ENCODE data around the gene CASD1.
A peak's percentile ranks its signal among the peaks of the same experiment; 100 is the strongest.

CASD1 gene

DNA sequence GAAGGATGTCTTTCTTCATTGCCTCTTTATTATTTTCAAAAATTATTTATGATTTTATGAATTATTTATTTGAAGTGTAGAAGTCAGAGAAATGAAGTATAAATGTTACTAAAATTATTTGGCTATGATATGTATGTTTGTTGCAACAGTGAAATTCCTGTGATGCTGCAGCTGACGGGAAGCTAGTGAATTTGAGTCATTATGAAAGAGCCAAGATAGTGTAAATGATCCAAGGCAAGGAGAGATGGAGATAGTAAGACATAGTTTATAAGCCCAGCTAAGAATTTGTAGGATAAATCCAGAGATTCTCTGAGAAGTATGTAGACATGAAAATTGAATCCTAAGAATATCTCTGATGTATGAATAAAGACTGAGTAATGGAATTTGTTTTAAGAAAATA, 30.8 kb downstream of the CASD1 start:
- H3K27ac ChIP-seq (ENCODE audit: low read length), result no peak overlapping the region
- TF ChIP-seq CTCF (IDR thresholded peaks at IDR 0.05; ENCODE audit: low read depth, low read length) (no peak), EZH2phosphoT487 (IDR thresholded peaks at IDR 0.05; ENCODE audit: low read depth) (no peak)
- no peak overlapping the region for H2AFZ ChIP-seq (ENCODE audit: low read depth, low read length)
- H3K4me2 ChIP-seq (ENCODE audit: low read length), result no peak overlapping the region
- no peak overlapping the region for H3K4me3 ChIP-seq (ENCODE audit: low read length)
- no peaks in the 10 kb centered on the region for H3K27me3 ChIP-seq (ENCODE audit: low read depth, low read length)
- H3K36me3 ChIP-seq (replicated peaks; ENCODE audit: low read depth, low read length), result peaks cover 10% of the 10 kb centered on the region
- no peaks in the 10 kb centered on the region for H3K9me3 ChIP-seq (ENCODE audit: insufficient read depth, low read length)
- H3K9ac ChIP-seq (ENCODE audit: low read length), result no peak overlapping the region
- H4K20me1 ChIP-seq (ENCODE audit: insufficient read depth, low read length), result no peaks in the 10 kb centered on the region
- no peaks in the 10 kb centered on the region for H3K79me2 ChIP-seq (ENCODE audit: low read length)
- H3K4me1 ChIP-seq (ENCODE audit: low read length), result peaks cover 8% of the 10 kb centered on the region

DNA sequence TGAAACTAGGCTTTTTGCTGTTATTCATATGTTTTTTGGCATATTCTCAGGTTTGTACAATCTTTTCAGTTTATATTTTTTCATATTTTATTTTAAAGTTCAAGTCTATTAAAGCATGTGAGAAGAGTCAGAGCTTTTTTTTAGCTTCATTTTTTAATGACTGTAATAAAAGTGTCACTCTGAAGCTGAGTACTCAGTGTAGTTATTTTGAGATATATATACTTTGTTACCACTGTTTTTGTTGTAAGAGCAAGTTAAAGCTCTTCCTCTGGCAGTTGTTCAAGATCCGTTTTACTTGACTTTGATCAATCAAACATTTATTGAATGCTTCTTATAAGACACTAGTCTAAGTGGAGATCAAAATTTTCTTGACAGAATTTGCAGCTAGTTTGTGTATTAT, 37.5 kb downstream of the CASD1 start:
- Histone ChIP-seq H3K9ac (ENCODE audit: low read length) (no peak overlapping the region), H3K4me2 (ENCODE audit: low read length) (no peak overlapping the region), H4K20me1 (ENCODE audit: insufficient read depth, low read length) (no peaks in the 10 kb centered on the region)

DNA sequence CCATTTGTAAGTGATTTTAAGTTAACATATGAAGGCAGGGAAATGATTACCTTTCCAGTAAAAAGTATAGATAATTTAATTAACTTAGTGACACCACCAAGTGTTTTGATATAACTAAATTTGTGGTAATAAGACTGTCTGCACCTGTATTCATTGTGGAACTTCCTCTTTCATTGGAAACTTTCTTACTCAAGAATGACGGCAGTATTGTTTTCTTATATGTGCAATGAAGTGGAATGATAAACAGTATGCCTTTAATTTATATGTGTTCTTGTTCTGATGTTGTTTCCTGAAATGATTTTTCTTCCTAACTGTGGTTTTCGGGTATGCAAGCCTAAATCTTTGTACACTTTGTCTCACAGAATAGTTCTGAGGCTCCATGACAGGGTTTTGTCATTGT, 46.4 kb downstream of the CASD1 start:
- Histone ChIP-seq H3K36me3 (replicated peaks; ENCODE audit: low read depth, low read length) (peaks cover 8% of the 10 kb centered on the region), H3K9ac (ENCODE audit: low read length) (no peak overlapping the region), H3K79me2 (ENCODE audit: low read length) (no peaks in the 10 kb centered on the region), H3K4me2 (ENCODE audit: low read length) (peak overlapping the region; percentile 14), H3K4me3 (ENCODE audit: low read length) (no peak overlapping the region), H4K20me1 (ENCODE audit: insufficient read depth, low read length) (no peaks in the 10 kb centered on the region), H3K27ac (ENCODE audit: low read length) (no peak overlapping the region), H3K4me1 (ENCODE audit: low read length) (peaks cover 14% of the 10 kb centered on the region), H3K9me3 (ENCODE audit: insufficient read depth, low read length) (no peaks in the 10 kb centered on the region), H3K27me3 (ENCODE audit: low read depth, low read length) (no peaks in the 10 kb centered on the region), H2AFZ (ENCODE audit: low read depth, low read length) (no peak overlapping the region)
- TF ChIP-seq CTCF (IDR thresholded peaks at IDR 0.05; ENCODE audit: low read depth, low read length), result no peak
- TF ChIP-seq EZH2phosphoT487 (IDR thresholded peaks at IDR 0.05; ENCODE audit: low read depth), result no peak

More for the DNA sequence above, 37.5 kb downstream of the CASD1 start:
- Histone ChIP-seq H3K79me2 (ENCODE audit: low read length) (no peaks in the 10 kb centered on the region), H3K4me1 (ENCODE audit: low read length) (peaks cover 14% of the 10 kb centered on the region), H3K9me3 (ENCODE audit: insufficient read depth, low read length) (no peaks in the 10 kb centered on the region), H2AFZ (ENCODE audit: low read depth, low read length) (no peak overlapping the region), H3K36me3 (replicated peaks; ENCODE audit: low read depth, low read length) (no peaks in the 10 kb centered on the region), H3K27me3 (ENCODE audit: low read depth, low read length) (no peaks in the 10 kb centered on the region), H3K4me3 (ENCODE audit: low read length) (no peak overlapping the region), H3K27ac (ENCODE audit: low read length) (no peak overlapping the region)
- TF ChIP-seq CTCF (IDR thresholded peaks at IDR 0.05; ENCODE audit: low read depth, low read length), result no peak
- no peak for TF ChIP-seq EZH2phosphoT487 (IDR thresholded peaks at IDR 0.05; ENCODE audit: low read depth)

GRCh38 chr7:94557215-94557614, 47.6 kb downstream of the CASD1 start:
- no peak overlapping the region for H3K27ac ChIP-seq (ENCODE audit: low read length)
- no peaks in the 10 kb centered on the region for H3K9me3 ChIP-seq (ENCODE audit: insufficient read depth, low read length)
- H3K4me1 ChIP-seq (ENCODE audit: low read length), result peaks cover 14% of the 10 kb centered on the region
- no peaks in the 10 kb centered on the region for H3K27me3 ChIP-seq (ENCODE audit: low read depth, low read length)
- TF ChIP-seq CTCF (IDR thresholded peaks at IDR 0.05; ENCODE audit: low read depth, low read length) (no peak), EZH2phosphoT487 (IDR thresholded peaks at IDR 0.05; ENCODE audit: low read depth) (no peak)
- no peaks in the 10 kb centered on the region for H4K20me1 ChIP-seq (ENCODE audit: insufficient read depth, low read length)
- no peaks in the 10 kb centered on the region for H3K79me2 ChIP-seq (ENCODE audit: low read length)
- no peak overlapping the region for H3K9ac ChIP-seq (ENCODE audit: low read length)
- H2AFZ ChIP-seq (ENCODE audit: low read depth, low read length), result no peak overlapping the region
- H3K4me2 ChIP-seq (ENCODE audit: low read length), result no peak overlapping the region
- H3K36me3 ChIP-seq (replicated peaks; ENCODE audit: low read depth, low read length), result peaks cover 8% of the 10 kb centered on the region
- no peak overlapping the region for H3K4me3 ChIP-seq (ENCODE audit: low read length)

Measured in OCI-LY3 (cell line).